Panc1 (cell line): ENCODE measurements around the gene GALNT11. TPM values are rescaled to one million over a fixed set of nuclear protein-coding genes. Genes with fewer than 3 reads are reported as not detected.
A peak's percentile ranks its signal among the peaks of the same experiment; 100 is the strongest.

Experiments used
- ATAC-seq: fragments of 200-7000 bp; cut with Tn5 transposase; 2 replicates; pipeline ENCODE4 v1.9.1; 2020; ENCODE audit warnings: mild to moderate bottlenecking, moderate library complexity
- BruUV-seq: library from RNA; stranded (reverse); fragments of 400-500 nt; replicated peaks from 2 replicates; lab custom pipeline; 2021; lab: Mats Ljungman, UMichigan
- CTCF ChIA-PET: fragments of 300-600 bp; sonication (Branson Sonifier 250); formaldehyde crosslinking; loops from one replicate; lab custom pipeline; 2022; ENCODE audit warnings: antibody characterized with exemption; lab: Charles Lee
- POLR2A ChIA-PET: fragments of 300-600 bp; sonication (Branson Sonifier 250); formaldehyde crosslinking; loops from one replicate; lab custom pipeline; 2022; ENCODE audit warnings: antibody characterized with exemption; lab: Charles Lee
- DNase-seq: peaks from one replicate; pipeline ENCODE4 v3.0.0-alpha.2; 2010; ENCODE audit warnings: low read depth, low spot score
- H3K27ac ChIP-seq: 2 replicates; pipeline ENCODE4 v1.5.1; 2011; ENCODE audit warnings: mild to moderate bottlenecking, low read length, inconsistent platforms
- H3K27me3 ChIP-seq: fragments of 200-500 bp; sonication (Bioruptor generic); 2 replicates; pipeline ENCODE4 v1.6.0; 2014; ENCODE audit warnings: low read length, inconsistent platforms; ENCODE audit not compliant: control insufficient read depth, insufficient read depth
- H3K36me3 ChIP-seq: fragments of 200-500 bp; sonication (Bioruptor generic); 2 replicates; pipeline ENCODE4 v1.5.1; 2014; ENCODE audit warnings: inconsistent platforms, mild to moderate bottlenecking, low read length, moderate library complexity; ENCODE audit not compliant: control insufficient read depth, insufficient read depth
- H3K4me1 ChIP-seq: 2 replicates; pipeline ENCODE4 v1.5.1; 2011; ENCODE audit warnings: inconsistent platforms, mild to moderate bottlenecking, low read length, moderate library complexity; ENCODE audit not compliant: control insufficient read depth, insufficient read depth
- H3K4me3 ChIP-seq, 2 experiments: 2 replicates each; pipeline ENCODE4 v1.5.1; 2011 to 2012; ENCODE audit warnings: low read depth in 2 of 2, low read length in 2 of 2, mild to moderate bottlenecking in 2 of 2, inconsistent platforms in 1 of 2, moderate library complexity in 1 of 2
- H3K9me3 ChIP-seq: fragments of 200-500 bp; sonication (Bioruptor generic); 2 replicates; pipeline ENCODE4 v1.5.1; 2014; ENCODE audit warnings: low read depth, mild to moderate bottlenecking, inconsistent platforms, low read length, moderate library complexity; ENCODE audit not compliant: control insufficient read depth, insufficient read depth
- POLR2AphosphoS5 ChIP-seq: IDR thresholded peaks from 2 replicates; pipeline ENCODE4 v1.6.1; 2012; ENCODE audit warnings: mild to moderate bottlenecking, low read depth, low read length, moderate library complexity
- SIN3A ChIP-seq: IDR thresholded peaks from 2 replicates; pipeline ENCODE4 v1.6.1; 2012; ENCODE audit warnings: low read depth, mild to moderate bottlenecking, low read length, moderate library complexity, borderline replicate concordance; ENCODE audit not compliant: insufficient read depth
- TCF7L2 ChIP-seq: IDR thresholded peaks from 2 replicates; pipeline ENCODE4 v1.6.1; 2011; ENCODE audit warnings: mild to moderate bottlenecking, low read depth, low read length, inconsistent platforms
- in situ Hi-C: cut with HindIII; loops from 2 replicates; pipeline ENCODE4 v1.10.0; 2016; ENCODE audit warnings: low sequenced_read_pairs, low pct_unique_long_range_greater_than_20kb
- intact Hi-C: fragments of 100-400 bp; cut with micrococcal nuclease; formaldehyde crosslinking; loops from one replicate; pipeline ENCODE4 v1.10.0; 2022; ENCODE audit not compliant: unreplicated experiment
- total RNA-seq: library from RNA; stranded (reverse); gene quantifications from one replicate; pipeline ENCODE4 v1.2.1, GENCODE V29; 2021; ENCODE audit not compliant: unreplicated experiment
- TF ChIP-seq, protein P1 (sequence below): fragments of 450-650 bp; IDR thresholded peaks from 2 replicates; pipeline ENCODE4 v1.5.1; 2017; ENCODE audit warnings: mild to moderate bottlenecking
- TF ChIP-seq, protein P2 (sequence below), 2 experiments: IDR thresholded peaks; 2 replicates each; pipeline ENCODE4 v1.6.1; 2011 to 2012; ENCODE audit warnings: low read depth in 2 of 2, control low read depth in 1 of 2, low read length in 1 of 2, mild to moderate bottlenecking in 1 of 2, moderate library complexity in 1 of 2; ENCODE audit not compliant: insufficient read depth in 1 of 2

The GALNT11 gene
- total RNA-seq, 1 experiment from 2014 or later = 48.7 TPM

DNA sequence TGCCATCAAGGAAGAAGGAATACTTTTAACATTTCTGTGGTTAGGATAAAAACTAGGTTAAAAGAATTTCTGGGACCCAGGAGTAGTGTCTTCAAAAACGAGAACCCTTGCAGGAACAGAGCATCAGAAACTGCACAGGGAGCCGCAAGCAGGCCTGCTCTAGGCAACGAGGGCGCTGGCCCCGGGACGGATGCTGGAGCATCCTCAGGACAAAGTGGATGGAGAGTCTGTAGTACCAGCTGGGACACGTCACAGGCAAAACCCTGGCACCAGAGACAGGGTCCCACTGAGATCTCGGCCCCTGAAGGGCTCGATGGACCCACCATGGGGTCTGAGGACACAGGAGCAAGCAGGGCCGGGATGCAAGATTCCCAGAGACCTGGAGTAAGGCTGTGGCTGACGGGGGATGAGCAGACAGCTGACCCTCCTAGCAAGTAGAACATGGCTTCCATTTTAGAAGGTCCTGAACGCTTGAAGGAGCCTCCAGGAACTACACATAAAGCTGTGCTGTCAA is 106.6 kb downstream of the GALNT11 start:
- intact Hi-C loops (no loop called here), in situ Hi-C loops (no loop called here)
- Histone ChIP-seq H3K9me3 (no peaks in the 10 kb centered on the region), H3K4me3 (no peak overlapping the region), H3K36me3 (peaks cover 4% of the 10 kb centered on the region; the same call in 1 of the 2 replicates), H3K27me3 (no peaks in the 10 kb centered on the region), H3K27ac (no peak overlapping the region), H3K4me1 (no peaks in the 10 kb centered on the region)
- ATAC-seq = 0 out of 2 replicates have a peak, but pooled peaks have one; percentile 16
- no TSS peak for BruUV-seq
- TF ChIP-seq SIN3A (no peak), POLR2AphosphoS5 (no peak), TCF7L2 (no peak)
- TF ChIP-seq, protein P1, sequence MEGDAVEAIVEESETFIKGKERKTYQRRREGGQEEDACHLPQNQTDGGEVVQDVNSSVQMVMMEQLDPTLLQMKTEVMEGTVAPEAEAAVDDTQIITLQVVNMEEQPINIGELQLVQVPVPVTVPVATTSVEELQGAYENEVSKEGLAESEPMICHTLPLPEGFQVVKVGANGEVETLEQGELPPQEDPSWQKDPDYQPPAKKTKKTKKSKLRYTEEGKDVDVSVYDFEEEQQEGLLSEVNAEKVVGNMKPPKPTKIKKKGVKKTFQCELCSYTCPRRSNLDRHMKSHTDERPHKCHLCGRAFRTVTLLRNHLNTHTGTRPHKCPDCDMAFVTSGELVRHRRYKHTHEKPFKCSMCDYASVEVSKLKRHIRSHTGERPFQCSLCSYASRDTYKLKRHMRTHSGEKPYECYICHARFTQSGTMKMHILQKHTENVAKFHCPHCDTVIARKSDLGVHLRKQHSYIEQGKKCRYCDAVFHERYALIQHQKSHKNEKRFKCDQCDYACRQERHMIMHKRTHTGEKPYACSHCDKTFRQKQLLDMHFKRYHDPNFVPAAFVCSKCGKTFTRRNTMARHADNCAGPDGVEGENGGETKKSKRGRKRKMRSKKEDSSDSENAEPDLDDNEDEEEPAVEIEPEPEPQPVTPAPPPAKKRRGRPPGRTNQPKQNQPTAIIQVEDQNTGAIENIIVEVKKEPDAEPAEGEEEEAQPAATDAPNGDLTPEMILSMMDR = no peak
- TF ChIP-seq, protein P2, sequence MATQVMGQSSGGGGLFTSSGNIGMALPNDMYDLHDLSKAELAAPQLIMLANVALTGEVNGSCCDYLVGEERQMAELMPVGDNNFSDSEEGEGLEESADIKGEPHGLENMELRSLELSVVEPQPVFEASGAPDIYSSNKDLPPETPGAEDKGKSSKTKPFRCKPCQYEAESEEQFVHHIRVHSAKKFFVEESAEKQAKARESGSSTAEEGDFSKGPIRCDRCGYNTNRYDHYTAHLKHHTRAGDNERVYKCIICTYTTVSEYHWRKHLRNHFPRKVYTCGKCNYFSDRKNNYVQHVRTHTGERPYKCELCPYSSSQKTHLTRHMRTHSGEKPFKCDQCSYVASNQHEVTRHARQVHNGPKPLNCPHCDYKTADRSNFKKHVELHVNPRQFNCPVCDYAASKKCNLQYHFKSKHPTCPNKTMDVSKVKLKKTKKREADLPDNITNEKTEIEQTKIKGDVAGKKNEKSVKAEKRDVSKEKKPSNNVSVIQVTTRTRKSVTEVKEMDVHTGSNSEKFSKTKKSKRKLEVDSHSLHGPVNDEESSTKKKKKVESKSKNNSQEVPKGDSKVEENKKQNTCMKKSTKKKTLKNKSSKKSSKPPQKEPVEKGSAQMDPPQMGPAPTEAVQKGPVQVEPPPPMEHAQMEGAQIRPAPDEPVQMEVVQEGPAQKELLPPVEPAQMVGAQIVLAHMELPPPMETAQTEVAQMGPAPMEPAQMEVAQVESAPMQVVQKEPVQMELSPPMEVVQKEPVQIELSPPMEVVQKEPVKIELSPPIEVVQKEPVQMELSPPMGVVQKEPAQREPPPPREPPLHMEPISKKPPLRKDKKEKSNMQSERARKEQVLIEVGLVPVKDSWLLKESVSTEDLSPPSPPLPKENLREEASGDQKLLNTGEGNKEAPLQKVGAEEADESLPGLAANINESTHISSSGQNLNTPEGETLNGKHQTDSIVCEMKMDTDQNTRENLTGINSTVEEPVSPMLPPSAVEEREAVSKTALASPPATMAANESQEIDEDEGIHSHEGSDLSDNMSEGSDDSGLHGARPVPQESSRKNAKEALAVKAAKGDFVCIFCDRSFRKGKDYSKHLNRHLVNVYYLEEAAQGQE (IDR thresholded peaks at IDR 0.05; ENCODE audit: insufficient read depth in 1 of 2, low read depth in 2 of 2, low read length in 1 of 2) = no peak
- POLR2A ChIA-PET = no interaction called here
- DNase-seq = no peak
- CTCF ChIA-PET = interaction anchor here (0.6 kb wide), 1 partner anchor 566 kb away, joined by 3 read pairs; no protein-coding TSS in a partner anchor

DNA sequence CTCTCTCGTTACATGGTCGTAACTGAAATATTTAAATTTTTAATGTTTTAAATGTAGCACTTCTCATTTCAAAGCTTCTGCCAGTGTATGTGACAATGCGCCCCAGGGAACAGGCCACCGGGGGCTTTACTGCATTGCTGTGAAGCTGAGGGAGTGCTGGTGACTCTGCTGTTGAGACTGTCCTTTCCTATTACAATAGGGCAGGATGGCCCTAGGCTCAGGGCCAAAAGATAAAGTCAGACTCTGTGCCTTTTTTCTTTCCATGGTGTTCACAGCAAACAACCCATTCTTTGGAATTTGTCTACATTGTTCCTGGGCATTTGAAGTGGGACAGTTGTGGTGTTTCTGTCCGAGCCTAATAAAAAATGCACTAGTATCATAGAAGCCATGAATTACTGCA is 107.3 kb downstream of the GALNT11 start:
- ChIA-PET CTCF (no interaction called here), POLR2A (no interaction called here)
- intact Hi-C loops = no loop called here
- BruUV-seq = no TSS peak
- H3K36me3 ChIP-seq = peaks cover 4% of the 10 kb centered on the region; the same call in 1 of the 2 replicates
- no peak overlapping the region for H3K4me3 ChIP-seq
- H3K27ac ChIP-seq = no peak overlapping the region
- ATAC-seq (no peak), DNase-seq (no peak)
- TF ChIP-seq, protein P2 (IDR thresholded peaks at IDR 0.05; ENCODE audit: insufficient read depth in 1 of 2, low read depth in 2 of 2, low read length in 1 of 2) = no peak
- TF ChIP-seq TCF7L2 (no peak), POLR2AphosphoS5 (no peak), SIN3A (no peak)
- TF ChIP-seq, protein P1 = no peak
- in situ Hi-C loops = no loop called here
- no peaks in the 10 kb centered on the region for H3K27me3 ChIP-seq
- no peaks in the 10 kb centered on the region for H3K4me1 ChIP-seq
- no peaks in the 10 kb centered on the region for H3K9me3 ChIP-seq
